ENCODE data around the gene GRAMD2B. TPM values are rescaled to one million over a fixed set of nuclear protein-coding genes. Genes with fewer than 3 reads are reported as not detected.

GRAMD2B gene
- total RNA-seq, 1 experiment from 2014 or later = 7.2 TPM

GRCh38 chr5:126481243-126481642, 58.0 kb downstream of the GRAMD2B start:
- POLR2A ChIA-PET = no interaction called here
- intact Hi-C loops (cut with micrococcal nuclease) = no loop called here

More at GRCh38 chr5:126481243-126481642, 58.0 kb downstream of the GRAMD2B start:
- Histone ChIP-seq H2AFZ (ENCODE audit: low read depth, low read length, poor library complexity, severe bottlenecking) (no peak overlapping the region), H3K9me3 (ENCODE audit: control insufficient read depth in 1 of 2, insufficient read depth in 1 of 2, low read depth in 1 of 2, low read length in 2 of 2) (no peaks in the 10 kb centered on the region), H3K27me3 (ENCODE audit: insufficient read depth, low read length) (no peaks in the 10 kb centered on the region), H3K4me1 (ENCODE audit: control insufficient read depth in 1 of 2, insufficient read depth in 2 of 2, low read length in 2 of 2) (no peaks in the 10 kb centered on the region), H3K9ac (ENCODE audit: low read length) (no peak overlapping the region), H3K9me2 (ENCODE audit: insufficient read depth) (no peaks in the 10 kb centered on the region), H3K27ac (ENCODE audit: low read depth, low read length) (no peak overlapping the region), H3K36me3 (ENCODE audit: control insufficient read depth in 1 of 2, insufficient read depth in 2 of 2, low read length in 2 of 2) (peaks cover under 1 to 15% of the 10 kb centered on the region in 2 experiments; a peak in 1 of 4 replicates), H4K20me1 (ENCODE audit: insufficient read depth) (no peaks in the 10 kb centered on the region), H3K4me3 (replicated peaks in 1 of 2; ENCODE audit: low read depth in 1 of 2, low read length in 2 of 2) (no peak overlapping the region), H3K4me2 (ENCODE audit: low read length) (no peak overlapping the region), H3K79me2 (ENCODE audit: insufficient read depth, low read length) (no peaks in the 10 kb centered on the region)
- no TSS peak for BruUV-seq (replicated peaks)
- DNase-seq (ENCODE audit: low read depth, low spot score) (no peak), ATAC-seq (no peak)
- TF ChIP-seq MAX (IDR thresholded peaks at IDR 0.05) (no peak), REST (IDR thresholded peaks at IDR 0.05; ENCODE audit: low read depth) (no peak), CEBPB (IDR thresholded peaks at IDR 0.05; ENCODE audit: low read depth) (no peak)
- ChIA-PET RAD21 (ENCODE audit: low non-redundant PET in 1 of 2, low total read pairs in 2 of 2, uncharacterized antibody in 2 of 2, unreplicated experiment in 2 of 2) (no interaction called here), CTCF (no interaction called here)
